Transverse colon (tissue), 4 donors: Measurements from ENCODE around the gene AKAP6. TPM values are rescaled to one million over a fixed set of nuclear protein-coding genes. Genes with fewer than 3 reads are reported as not detected.

Source experiments
- DNase-seq: peaks from one replicate; pipeline ENCODE4 v3.0.0-alpha.2; 2019
- H3K27ac ChIP-seq, 4 donors: fragments of 200-600 bp; sonication (generic); 2 replicates each; pipeline ENCODE4 v1.5.1; 2016 to 2018; ENCODE audit warnings: inconsistent platforms in 4 of 4
- H3K27me3 ChIP-seq: fragments of 200-600 bp; sonication (generic); 2 replicates; pipeline ENCODE4 v1.5.1; 2017; ENCODE audit warnings: inconsistent platforms
- H3K36me3 ChIP-seq, 4 donors: fragments of 200-600 bp; sonication (generic); 2 replicates each; pipeline ENCODE4 v1.5.1; 2017 to 2019; ENCODE audit warnings: inconsistent platforms in 4 of 4
- H3K4me1 ChIP-seq, 4 donors: fragments of 200-600 bp; sonication (generic); 2 replicates each; pipeline ENCODE4 v1.5.1; 2017 to 2020; ENCODE audit warnings: inconsistent platforms in 4 of 4
- H3K4me3 ChIP-seq, 4 donors: fragments of 200-600 bp; sonication (generic); 1 replicate in 1 of 4; 2 replicates in 3 of 4; pipeline versions ENCODE4 v1.5.1 to v1.6.1; 2017 to 2019; ENCODE audit warnings: inconsistent platforms in 4 of 4
- H3K9me3 ChIP-seq, 2 donors: fragments of 200-600 bp; sonication (generic); 2 replicates each; pipeline ENCODE4 v1.5.1; 2017 to 2019; ENCODE audit warnings: inconsistent platforms in 2 of 2
- EP300 ChIP-seq: sonication (generic); formaldehyde crosslinking; IDR thresholded peaks from one replicate; pipeline ENCODE4 v1.6.1; 2017; ENCODE audit warnings: antibody characterized with exemption, low read depth
- POLR2A ChIP-seq: fragments of 450-650 bp; IDR thresholded peaks from one replicate; pipeline ENCODE4 v1.6.1; 2016; ENCODE audit warnings: antibody characterized with exemption, mild to moderate bottlenecking, moderate library complexity
- POLR2AphosphoS5 ChIP-seq, 3 donors: sonication (generic); formaldehyde crosslinking; IDR thresholded peaks; one replicate each; pipeline ENCODE4 v1.6.1; 2016; ENCODE audit warnings: antibody characterized with exemption in 3 of 3
- WGBS, 2 donors: methylation state at CpG; one replicate each; pipeline ENCODE4 v1.1.5; 2018; ENCODE audit warnings: low coverage in 1 of 2; 5-methylcytosine and 5-hydroxymethylcytosine counted together
- in situ Hi-C, 4 donors: fragments of 200-750 bp; cut with MboI; loops; one replicate each; pipeline versions ENCODE4 v1.15.0 to v1.15.1; 2017; ENCODE audit warnings: low sequenced_read_pairs in 3 of 4, low pct_ligation_motif_present in 1 of 4, low pct_unique_long_range_greater_than_20kb in 1 of 4
- intact Hi-C: fragments of 100-400 bp; cut with DNase I; formaldehyde crosslinking; loops from one replicate; pipeline ENCODE4 v1.15.1; 2023; ENCODE audit warnings: low total_unique reads
- small RNA-seq, 4 donors: library from RNA; depleted of rRNA; stranded (forward); fragments of <200 nt; gene quantifications; one replicate each; pipeline ENCODE3, GENCODE V24; 2016
- total RNA-seq, 4 donors: library from RNA; depleted of rRNA; stranded (reverse); fragments of >200 nt; gene quantifications; one replicate each; pipeline ENCODE4 v1.1.0, GENCODE V29; 2016
- TF ChIP-seq, protein P1 (sequence below), 5 experiments: fragments of 200-600 bp in 3 of 5; fragments of 450-650 bp in 2 of 5; sonication (generic) in 3 of 5; IDR thresholded peaks; 1 replicate in 2 of 5; 2 replicates in 3 of 5; pipeline ENCODE4 v1.5.1; 2016 to 2017; ENCODE audit warnings: antibody characterized with exemption in 5 of 5, inconsistent platforms in 3 of 5, mild to moderate bottlenecking in 2 of 5, moderate library complexity in 1 of 5

The AKAP6 gene
- total RNA-seq, 4 donors from 2014 or later: 6.3 to 16.7 (median 9.7) TPM

DNA sequence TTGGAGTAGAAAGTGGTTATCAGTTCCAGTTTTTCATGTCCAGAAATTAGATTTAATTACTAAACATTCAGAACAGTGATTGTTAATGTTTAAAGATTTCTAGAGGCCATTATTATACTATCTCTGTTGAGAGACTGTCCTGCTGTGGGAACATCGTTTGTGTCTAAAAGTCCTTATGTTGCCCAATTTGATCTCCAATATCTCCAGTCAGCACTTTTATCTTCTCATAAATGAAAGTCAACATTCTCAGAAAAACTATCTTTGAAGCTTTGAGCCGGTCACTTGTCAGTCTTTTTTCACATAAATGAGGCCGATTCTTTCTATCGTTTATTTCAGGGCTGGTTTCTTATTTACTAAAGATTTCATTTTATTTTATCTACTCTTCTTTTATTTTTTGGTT lies 518.8 kb downstream of the AKAP6 start:
- no peaks in the 10 kb centered on the region for H3K4me1 ChIP-seq
- 94 to 96% methylated on average over 4 of the region's 4 CpGs for WGBS, 2 donors
- H3K4me3 ChIP-seq: no peak overlapping the region
- TF ChIP-seq POLR2AphosphoS5 (IDR thresholded peaks at IDR 0.05) (no peak), EP300 (no peak), POLR2A (no peak)
- TF ChIP-seq, protein P1, sequence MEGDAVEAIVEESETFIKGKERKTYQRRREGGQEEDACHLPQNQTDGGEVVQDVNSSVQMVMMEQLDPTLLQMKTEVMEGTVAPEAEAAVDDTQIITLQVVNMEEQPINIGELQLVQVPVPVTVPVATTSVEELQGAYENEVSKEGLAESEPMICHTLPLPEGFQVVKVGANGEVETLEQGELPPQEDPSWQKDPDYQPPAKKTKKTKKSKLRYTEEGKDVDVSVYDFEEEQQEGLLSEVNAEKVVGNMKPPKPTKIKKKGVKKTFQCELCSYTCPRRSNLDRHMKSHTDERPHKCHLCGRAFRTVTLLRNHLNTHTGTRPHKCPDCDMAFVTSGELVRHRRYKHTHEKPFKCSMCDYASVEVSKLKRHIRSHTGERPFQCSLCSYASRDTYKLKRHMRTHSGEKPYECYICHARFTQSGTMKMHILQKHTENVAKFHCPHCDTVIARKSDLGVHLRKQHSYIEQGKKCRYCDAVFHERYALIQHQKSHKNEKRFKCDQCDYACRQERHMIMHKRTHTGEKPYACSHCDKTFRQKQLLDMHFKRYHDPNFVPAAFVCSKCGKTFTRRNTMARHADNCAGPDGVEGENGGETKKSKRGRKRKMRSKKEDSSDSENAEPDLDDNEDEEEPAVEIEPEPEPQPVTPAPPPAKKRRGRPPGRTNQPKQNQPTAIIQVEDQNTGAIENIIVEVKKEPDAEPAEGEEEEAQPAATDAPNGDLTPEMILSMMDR (IDR thresholded peaks at IDR 0.05): no peak
- H3K27ac ChIP-seq: no peak overlapping the region
- intact Hi-C loops (no loop called here), in situ Hi-C loops (no loop called here)
- no peaks in the 10 kb centered on the region for H3K9me3 ChIP-seq
- no peaks in the 10 kb centered on the region for H3K27me3 ChIP-seq
- DNase-seq: no peak
- H3K36me3 ChIP-seq: no peaks in the 10 kb centered on the region

DNA sequence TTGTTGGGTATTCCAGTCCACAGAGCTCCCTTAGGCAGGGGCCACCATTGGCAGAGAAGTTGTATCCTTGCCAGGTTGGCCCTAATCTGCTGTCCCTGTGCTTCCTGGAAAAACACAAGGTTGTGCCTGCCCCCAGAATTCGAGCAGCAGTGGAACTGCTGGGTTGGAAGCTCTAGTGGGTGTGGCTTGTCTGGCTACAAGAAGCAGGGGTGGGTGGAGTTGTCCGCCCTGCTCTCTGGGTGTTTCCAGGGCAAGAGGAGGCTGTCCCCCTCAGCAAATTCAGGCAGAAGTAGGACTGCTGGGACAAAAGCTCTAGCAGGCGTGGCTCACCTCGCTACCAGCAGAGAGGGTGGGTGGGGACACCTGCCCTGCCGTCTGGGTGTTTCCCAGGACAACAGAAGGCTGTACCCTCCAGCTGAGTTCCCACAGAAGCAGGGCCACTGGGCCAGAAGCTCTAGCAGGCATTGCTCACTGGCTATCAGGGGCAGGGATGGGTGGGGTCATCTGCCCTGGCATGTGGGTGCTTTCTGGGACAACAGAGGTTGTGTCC lies 536.8 kb downstream of the AKAP6 start:
- Histone ChIP-seq H3K4me3 (no peak overlapping the region), H3K27ac (no peak overlapping the region), H3K4me1 (no peaks in the 10 kb centered on the region), H3K36me3 (no peaks in the 10 kb centered on the region), H3K9me3 (no peaks in the 10 kb centered on the region), H3K27me3 (no peaks in the 10 kb centered on the region)
- intact Hi-C loops: no loop called here
- in situ Hi-C loops: no loop called here
- 55% methylated on average over 5 of the region's 5 CpGs; no CpG with 5 or more reads in 1 of the 2 donors for WGBS, 2 donors
- no peak for DNase-seq
- TF ChIP-seq POLR2AphosphoS5 (IDR thresholded peaks at IDR 0.05): no peak
- TF ChIP-seq EP300: no peak
- TF ChIP-seq, protein P1 (IDR thresholded peaks at IDR 0.05): no peak
- no peak for TF ChIP-seq POLR2A

DNA sequence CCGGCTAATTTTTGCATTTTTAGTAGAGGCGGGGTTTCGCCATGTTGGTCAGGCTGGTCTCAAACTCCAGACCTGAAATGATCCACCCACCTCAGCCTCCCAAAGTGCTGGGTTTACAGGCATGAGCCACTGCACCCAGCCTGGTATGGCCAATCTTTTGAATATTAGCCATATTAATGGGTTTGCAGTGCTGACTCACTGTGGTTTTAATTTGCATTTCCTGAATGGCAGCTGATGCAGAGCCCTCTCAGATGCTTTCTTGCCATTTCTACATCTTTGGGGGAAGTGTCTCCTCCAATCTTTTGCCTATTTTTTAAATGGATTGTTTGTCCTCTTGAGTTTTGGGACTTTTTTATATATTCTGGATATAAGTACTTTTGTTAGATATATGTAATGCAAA lies 554.1 kb downstream of the AKAP6 start:
- H3K4me1 ChIP-seq: no peaks in the 10 kb centered on the region
- H3K36me3 ChIP-seq: no peaks in the 10 kb centered on the region
- H3K9me3 ChIP-seq: peaks cover 0 to 8% of the 10 kb centered on the region in 2 donors
- H3K27me3 ChIP-seq: no peaks in the 10 kb centered on the region
- no peak for DNase-seq
- no peak overlapping the region for H3K4me3 ChIP-seq
- in situ Hi-C loops (no loop called here), intact Hi-C loops (no loop called here)
- no peak overlapping the region for H3K27ac ChIP-seq
- no peak for TF ChIP-seq POLR2AphosphoS5 (IDR thresholded peaks at IDR 0.05)
- TF ChIP-seq, protein P1 (IDR thresholded peaks at IDR 0.05): no peak
- TF ChIP-seq EP300: no peak
- no peak for TF ChIP-seq POLR2A
- WGBS, 2 donors: 94% methylated on average over 3 of the region's 3 CpGs; no CpG with 5 or more reads in 1 of the 2 donors

Small RNA genes lying within 50 kb of the gene (small RNA-seq; reads per million reads assigned to genes)
- gene RN7SL660P: 0 reads per million in 4 donors

Other genes starting within 250 kb of the AKAP6 start
- gene RNU6-7, start 127.3 kb upstream of the AKAP6 start, total RNA-seq: not detected
- not detected for gene RNU6-8, start 126.0 kb upstream of the AKAP6 start, total RNA-seq